GM12891 (cell line): Measurements from ENCODE around the gene CTXN3.

Experiments
- PAX5 ChIP-seq: IDR thresholded peaks from 2 replicates; pipeline ENCODE4 v1.6.1; 2011; ENCODE audit warnings: low read length, moderate library complexity, mild to moderate bottlenecking; ENCODE audit not compliant: insufficient read depth, severe bottlenecking
- POLR2A ChIP-seq: IDR thresholded peaks from 2 replicates; pipeline ENCODE4 v1.6.1; 2011; ENCODE audit warnings: low read depth, low read length, control low read depth
- POLR2AphosphoS5 ChIP-seq: IDR thresholded peaks from 2 replicates; pipeline ENCODE4 v1.6.1; 2011; ENCODE audit warnings: low read depth, low read length, control low read depth
- POU2F2 ChIP-seq: IDR thresholded peaks from 2 replicates; pipeline ENCODE4 v1.6.1; 2011; ENCODE audit warnings: low read depth, mild to moderate bottlenecking, control low read depth, low read length, moderate library complexity
- SPI1 ChIP-seq: IDR thresholded peaks from 2 replicates; pipeline ENCODE4 v1.6.1; 2011; ENCODE audit warnings: low read depth, low read length, control low read depth
- TAF1 ChIP-seq: IDR thresholded peaks from 2 replicates; pipeline ENCODE4 v1.6.1; 2011; ENCODE audit warnings: low read depth, low read length, control low read depth

DNA sequence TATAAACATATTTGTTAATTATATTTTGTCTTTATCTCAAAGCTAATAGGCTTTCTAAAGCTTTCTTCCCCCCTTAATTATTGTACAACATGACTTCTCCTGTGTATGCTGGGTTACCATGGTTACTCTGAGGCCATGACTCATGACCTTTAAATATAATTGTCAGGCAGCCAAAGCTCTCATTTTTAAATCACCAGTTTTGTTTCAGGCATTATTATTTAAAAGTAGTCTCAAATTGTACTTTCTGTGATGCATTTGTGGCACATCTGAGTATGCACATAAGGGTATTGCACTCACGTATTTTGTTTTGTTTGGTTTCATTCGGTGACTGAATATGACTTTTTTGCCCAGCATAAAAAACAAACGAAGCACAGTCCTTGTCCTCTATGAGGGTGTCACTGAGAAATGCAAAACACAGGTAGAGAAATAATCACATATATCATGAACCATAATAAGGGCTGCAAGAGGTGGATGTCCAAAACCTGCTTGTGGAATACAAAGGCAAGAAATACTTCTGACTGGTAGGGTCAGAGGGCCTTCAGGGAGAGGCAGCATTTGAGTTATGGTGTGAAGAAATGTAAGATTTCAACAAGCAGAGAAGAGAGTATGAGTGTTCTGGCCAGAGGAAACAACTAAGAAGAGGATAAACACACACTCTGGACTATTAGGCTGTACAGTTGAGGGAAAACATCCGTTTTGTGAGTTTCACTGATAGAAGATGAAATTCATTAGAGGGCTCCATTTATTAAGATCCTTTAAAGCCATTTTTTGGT, 56.4 kb downstream of the CTXN3 start:
- TF ChIP-seq POLR2A = no peak
- TF ChIP-seq SPI1 = no peak
- TF ChIP-seq POLR2AphosphoS5 = no peak
- TF ChIP-seq TAF1 = no peak
- no peak for TF ChIP-seq POU2F2
- no peak for TF ChIP-seq PAX5
